CD14-positive monocyte (primary cell): Measurements from ENCODE around the gene PRR18. TPM values are rescaled to one million over a fixed set of nuclear protein-coding genes. Genes with fewer than 3 reads are reported as not detected.
A peak's percentile ranks its signal among the peaks of the same experiment; 100 is the strongest.

Experiments used
- DNase-seq, 3 donors: peaks; one replicate each; pipeline ENCODE4 v3.0.0-alpha.2; 2011 to 2022
- H2AFZ ChIP-seq: 2 replicates; pipeline ENCODE4 v1.6.0; 2012; ENCODE audit warnings: mild to moderate bottlenecking, low read depth, low read length, inconsistent platforms; ENCODE audit not compliant: insufficient read depth, poor library complexity, severe bottlenecking
- H3K27ac ChIP-seq, 2 donors: 1 replicate in 1 of 2; 2 replicates in 1 of 2; pipeline ENCODE4 v1.5.1; 2012 to 2013; ENCODE audit warnings: low read length in 2 of 2, control low read depth in 1 of 2, inconsistent platforms in 1 of 2, low read depth in 1 of 2, mild to moderate bottlenecking in 1 of 2
- H3K27me3 ChIP-seq, 2 donors: one replicate each; pipeline versions ENCODE4 v1.6.0 to v1.6.1; 2011 to 2013; ENCODE audit warnings: low read length in 2 of 2; ENCODE audit not compliant: control insufficient read depth in 2 of 2, insufficient read depth in 2 of 2
- H3K36me3 ChIP-seq, 2 donors: replicated peaks in 1 of 2; 1 replicate in 1 of 2; 2 replicates in 1 of 2; pipeline versions ENCODE4 v1.5.1 to v1.6.1; 2012 to 2013; ENCODE audit warnings: low read length in 2 of 2, control low read depth in 1 of 2, inconsistent platforms in 1 of 2, mild to moderate bottlenecking in 1 of 2; ENCODE audit not compliant: insufficient read depth in 2 of 2, control insufficient read depth in 1 of 2
- H3K4me1 ChIP-seq, 2 donors: 1 replicate in 1 of 2; 2 replicates in 1 of 2; pipeline versions ENCODE4 v1.5.1 to v1.6.1; 2012 to 2013; ENCODE audit warnings: low read length in 2 of 2, control low read depth in 1 of 2, inconsistent platforms in 1 of 2, mild to moderate bottlenecking in 1 of 2, moderate library complexity in 1 of 2; ENCODE audit not compliant: insufficient read depth in 2 of 2, control insufficient read depth in 1 of 2
- H3K4me2 ChIP-seq: replicated peaks from 2 replicates; pipeline ENCODE3; 2012; ENCODE audit warnings: low read length, moderate library complexity, mild to moderate bottlenecking; ENCODE audit not compliant: poor library complexity, severe bottlenecking; ENCODE audit errors: extremely low read depth
- H3K4me3 ChIP-seq, 3 experiments: fragments of 200-600 bp in 1 of 3; sonication (generic) in 1 of 3; replicated peaks in 1 of 3; 1 replicate in 2 of 3; 2 replicates in 1 of 3; pipeline ENCODE4 v1.5.1; 2011 to 2013; ENCODE audit warnings: low read length in 3 of 3, mild to moderate bottlenecking in 3 of 3, control low read depth in 2 of 3, low read depth in 2 of 3, inconsistent platforms in 1 of 3, moderate library complexity in 1 of 3
- H3K79me2 ChIP-seq: 2 replicates; pipeline ENCODE4 v1.6.0; 2012; ENCODE audit warnings: mild to moderate bottlenecking, control low read depth, inconsistent platforms, low read length, moderate library complexity; ENCODE audit not compliant: insufficient read depth
- H3K9ac ChIP-seq: 2 replicates; pipeline ENCODE4 v1.6.0; 2017; ENCODE audit warnings: low read length, mild to moderate bottlenecking; ENCODE audit not compliant: insufficient read depth, poor library complexity, severe bottlenecking
- H3K9me3 ChIP-seq, 2 donors: replicated peaks in 1 of 2; 1 replicate in 1 of 2; 2 replicates in 1 of 2; pipeline versions ENCODE4 v1.5.1 to v1.6.1; 2012 to 2013; ENCODE audit warnings: low read length in 2 of 2, control low read depth in 1 of 2; ENCODE audit not compliant: control insufficient read depth in 1 of 2, insufficient read depth in 1 of 2
- H4K20me1 ChIP-seq: 2 replicates; pipeline ENCODE4 v1.6.0; 2012; ENCODE audit warnings: mild to moderate bottlenecking, low read length, control low read depth, moderate library complexity; ENCODE audit not compliant: insufficient read depth
- H3K27ac Mint-ChIP-seq, 7 donors: one replicate each; pipeline ENCODE4 v1.8.0; 2020; ENCODE audit warnings: mild to moderate bottlenecking in 7 of 7, mixed read lengths in 7 of 7, moderate library complexity in 6 of 7, inconsistent platforms in 2 of 7
- H3K27me3 Mint-ChIP-seq, 3 donors: one replicate each; pipeline ENCODE4 v1.8.0; 2021 to 2022; ENCODE audit warnings: low read depth in 3 of 3, mild to moderate bottlenecking in 3 of 3, mixed read lengths in 3 of 3, moderate library complexity in 3 of 3, inconsistent platforms in 1 of 3
- H3K36me3 Mint-ChIP-seq, 2 donors: one replicate each; pipeline ENCODE4 v1.8.0; 2020; ENCODE audit warnings: mixed read lengths in 2 of 2, inconsistent platforms in 1 of 2, mild to moderate bottlenecking in 1 of 2
- H3K4me1 Mint-ChIP-seq: one replicate; pipeline ENCODE4 v1.8.0; 2020; ENCODE audit warnings: mild to moderate bottlenecking, mixed read lengths
- H3K4me3 Mint-ChIP-seq, 2 donors: one replicate each; pipeline ENCODE4 v1.8.0; 2020; ENCODE audit warnings: mild to moderate bottlenecking in 2 of 2, mixed read lengths in 2 of 2, moderate library complexity in 1 of 2
- H3K9me3 Mint-ChIP-seq, 7 donors: one replicate each; pipeline ENCODE4 v1.8.0; 2020 to 2022; ENCODE audit warnings: mixed read lengths in 7 of 7, mild to moderate bottlenecking in 6 of 7, moderate library complexity in 6 of 7, inconsistent platforms in 2 of 7
- WGBS: methylation state at CpG from one replicate; pipeline ENCODE4 v1.1.5; 2013; ENCODE audit warnings: missing lambda C conversion rate; ENCODE audit not compliant: insufficient coverage; 5-methylcytosine and 5-hydroxymethylcytosine counted together
- intact Hi-C, 2 donors: fragments of 100-400 bp; cut with micrococcal nuclease; formaldehyde crosslinking; loops; one replicate each; pipeline versions ENCODE4 v1.15.0 to v1.15.1; 2023
- polyA plus RNA-seq, 3 donors: library from polyadenylated mRNA; depleted of rRNA in 1 of 3; unstranded in 2 of 3; stranded (reverse) in 1 of 3; fragments of 300-500 nt in 2 of 3; fragments of >200 nt in 1 of 3; fragmentation: Illumina TruSeq in 2 of 3; gene quantifications; 1 replicate in 2 of 3; 2 replicates in 1 of 3; pipeline ENCODE4 v1.2.3, GENCODE V29; 2012 to 2021
- TF ChIP-seq, protein P1 (sequence below): fragments of 200-600 bp; IDR thresholded peaks from one replicate; pipeline ENCODE4 v1.8.0; 2022; ENCODE audit warnings: antibody characterized with exemption, mild to moderate bottlenecking

The PRR18 gene
- polyA plus RNA-seq, 3 donors = not detected

DNA sequence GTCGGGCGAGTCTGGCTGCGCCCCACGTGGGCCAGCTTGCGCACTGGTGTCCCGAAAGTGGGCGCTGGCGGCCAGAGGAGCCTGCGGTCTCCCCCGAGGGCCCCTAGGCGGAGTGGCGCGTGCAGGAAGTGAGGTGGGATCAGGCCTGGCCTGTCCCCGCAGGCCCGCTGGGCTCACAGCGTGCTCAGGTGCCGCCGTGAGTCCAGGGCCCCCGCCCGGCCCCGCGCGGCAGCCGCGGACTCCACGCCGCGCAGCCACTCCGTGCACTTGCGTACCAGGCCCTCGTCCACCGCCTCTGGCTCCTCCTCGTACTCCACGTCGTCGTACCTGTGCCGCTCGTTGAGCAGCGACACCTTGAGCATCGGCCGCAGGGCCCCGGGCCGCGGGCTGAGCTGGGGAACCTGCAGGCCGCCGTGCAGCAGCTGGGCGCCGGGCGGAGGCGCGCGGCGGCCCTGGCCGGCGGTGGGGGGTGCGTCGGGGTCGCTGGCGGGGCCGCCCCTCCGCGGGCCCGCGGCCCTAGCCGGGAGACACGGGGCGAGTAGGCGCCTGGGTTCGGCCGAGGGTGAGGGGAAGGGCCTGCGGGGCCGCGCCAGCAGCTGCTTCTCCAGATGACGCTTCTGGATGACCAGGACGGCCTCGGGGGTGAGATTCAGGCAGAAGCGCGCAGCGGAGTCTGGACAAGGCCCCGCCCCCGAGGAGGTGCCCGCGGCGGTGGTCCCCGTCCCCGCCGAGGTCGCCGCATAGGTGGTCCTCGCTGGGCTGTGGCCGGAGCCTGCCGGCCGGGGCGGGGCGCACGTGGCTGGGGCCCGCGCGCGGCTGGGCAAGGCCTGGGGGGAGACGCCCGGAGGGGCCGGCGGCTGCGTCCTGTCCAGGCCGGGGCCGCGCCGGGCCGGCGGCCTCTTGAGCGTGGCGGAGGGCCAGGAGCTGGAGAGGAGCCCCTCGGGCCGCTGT, 835 bp downstream of the PRR18 start:
- peaks cover 0 to 16% of the 10 kb centered on the region in 2 donors for H3K9me3 ChIP-seq
- TF ChIP-seq, protein P1, sequence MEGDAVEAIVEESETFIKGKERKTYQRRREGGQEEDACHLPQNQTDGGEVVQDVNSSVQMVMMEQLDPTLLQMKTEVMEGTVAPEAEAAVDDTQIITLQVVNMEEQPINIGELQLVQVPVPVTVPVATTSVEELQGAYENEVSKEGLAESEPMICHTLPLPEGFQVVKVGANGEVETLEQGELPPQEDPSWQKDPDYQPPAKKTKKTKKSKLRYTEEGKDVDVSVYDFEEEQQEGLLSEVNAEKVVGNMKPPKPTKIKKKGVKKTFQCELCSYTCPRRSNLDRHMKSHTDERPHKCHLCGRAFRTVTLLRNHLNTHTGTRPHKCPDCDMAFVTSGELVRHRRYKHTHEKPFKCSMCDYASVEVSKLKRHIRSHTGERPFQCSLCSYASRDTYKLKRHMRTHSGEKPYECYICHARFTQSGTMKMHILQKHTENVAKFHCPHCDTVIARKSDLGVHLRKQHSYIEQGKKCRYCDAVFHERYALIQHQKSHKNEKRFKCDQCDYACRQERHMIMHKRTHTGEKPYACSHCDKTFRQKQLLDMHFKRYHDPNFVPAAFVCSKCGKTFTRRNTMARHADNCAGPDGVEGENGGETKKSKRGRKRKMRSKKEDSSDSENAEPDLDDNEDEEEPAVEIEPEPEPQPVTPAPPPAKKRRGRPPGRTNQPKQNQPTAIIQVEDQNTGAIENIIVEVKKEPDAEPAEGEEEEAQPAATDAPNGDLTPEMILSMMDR = no peak
- no peak overlapping the region for H3K27ac ChIP-seq
- Mint-ChIP-seq H3K36me3 (peaks cover 0 to 1% of the 10 kb centered on the region in 2 donors), H3K27me3 (peaks cover 43 to 69% (median 63%) of the 10 kb centered on the region in 3 donors), H3K9me3 (peaks cover 0 to 7% (median 4%) of the 10 kb centered on the region in 7 donors), H3K27ac (no peak overlapping the region), H3K4me3 (peak overlapping the region; percentile 48 to 84), H3K4me1 (peaks cover 6% of the 10 kb centered on the region)
- no peaks in the 10 kb centered on the region for H3K36me3 ChIP-seq
- peak overlapping the region; percentile 42 for H3K4me2 ChIP-seq
- peak overlapping the region in 1 of 3 experiments; percentile 20 for H3K4me3 ChIP-seq
- H4K20me1 ChIP-seq = no peaks in the 10 kb centered on the region
- no peak overlapping the region for H2AFZ ChIP-seq
- H3K4me1 ChIP-seq = peaks cover 5 to 8% of the 10 kb centered on the region in 2 donors
- no peak overlapping the region for H3K9ac ChIP-seq
- no peak for DNase-seq
- 2% methylated on average over 115 of the region's 115 CpGs for WGBS
- H3K27me3 ChIP-seq = peaks cover 40 to 56% of the 10 kb centered on the region in 2 donors
- H3K79me2 ChIP-seq = no peaks in the 10 kb centered on the region
- intact Hi-C loops = no loop called here

DNA sequence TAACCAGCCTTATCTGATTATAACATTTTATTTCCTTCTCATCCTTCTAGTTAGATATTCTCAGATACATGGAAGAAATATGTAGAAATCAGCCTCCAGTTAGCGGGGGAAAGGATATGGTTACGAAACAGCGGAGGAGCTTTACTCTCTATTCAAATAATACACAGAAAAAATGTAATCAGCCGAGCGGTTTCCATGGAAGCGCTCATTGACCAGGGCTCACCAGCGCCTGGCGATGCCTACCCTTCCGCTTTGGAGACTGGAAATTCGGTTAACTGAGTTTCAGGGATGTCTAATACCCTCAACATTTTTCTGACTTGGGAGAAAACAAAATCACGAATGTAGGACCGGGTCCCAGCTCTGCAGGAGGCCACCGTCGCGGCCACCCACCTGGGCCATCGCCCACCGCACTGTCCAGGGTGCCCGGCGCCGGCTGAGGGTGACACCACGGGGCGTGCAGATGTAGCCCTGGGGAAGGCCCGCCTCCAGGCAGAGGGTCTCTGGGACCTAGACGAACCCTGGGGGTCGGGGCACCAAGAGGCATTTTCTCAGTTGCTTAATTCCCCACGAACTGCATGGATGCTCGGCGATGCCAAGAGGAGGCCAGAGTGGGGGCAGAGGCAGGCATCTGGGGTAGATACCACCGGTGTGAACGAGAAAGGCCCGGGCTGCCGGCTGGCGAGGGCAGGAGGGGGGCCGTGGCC, 1.7 kb downstream of the PRR18 start:
- DNase-seq = no peak
- Histone ChIP-seq H3K27ac (no peak overlapping the region), H3K4me2 (no peak overlapping the region), H3K36me3 (no peaks in the 10 kb centered on the region), H3K9me3 (peaks cover 0 to 16% of the 10 kb centered on the region in 2 donors), H3K79me2 (no peaks in the 10 kb centered on the region), H3K4me1 (peaks cover 5 to 8% of the 10 kb centered on the region in 2 donors), H3K4me3 (no peak overlapping the region), H3K27me3 (peaks cover 40 to 56% of the 10 kb centered on the region in 2 donors), H4K20me1 (no peaks in the 10 kb centered on the region), H2AFZ (no peak overlapping the region), H3K9ac (no peak overlapping the region)
- Mint-ChIP-seq H3K27me3 (peaks cover 43 to 68% (median 64%) of the 10 kb centered on the region in 3 donors), H3K4me1 (peaks cover 6% of the 10 kb centered on the region), H3K36me3 (peaks cover 0 to 1% of the 10 kb centered on the region in 2 donors), H3K4me3 (peak overlapping the region in 1 of 2 donors; percentile 84), H3K9me3 (peaks cover 0 to 7% (median 4%) of the 10 kb centered on the region in 7 donors), H3K27ac (no peak overlapping the region)
- WGBS = 56% methylated on average over 30 of the region's 34 CpGs
- intact Hi-C loops = no loop called here
- TF ChIP-seq, protein P1 = no peak
